Osteoblast (primary cell): ENCODE results near the gene AXIN1. TPM values are rescaled to one million over a fixed set of nuclear protein-coding genes. Genes with fewer than 3 reads are reported as not detected.

ENCODE experiments used
- DNase-seq: peaks from one replicate; pipeline ENCODE4 v3.0.0; 2011; ENCODE audit warnings: low spot score, mixed read lengths; ENCODE audit not compliant: insufficient read length; ENCODE audit errors: missing footprints
- H2AFZ ChIP-seq: 2 replicates; pipeline ENCODE4 v1.6.0; 2011; ENCODE audit warnings: mild to moderate bottlenecking, low read length
- H3K27ac ChIP-seq: 2 replicates; pipeline ENCODE4 v1.5.1; 2011; ENCODE audit warnings: mild to moderate bottlenecking, low read depth, low read length, moderate library complexity
- H3K27me3 ChIP-seq: 2 replicates; pipeline ENCODE4 v1.6.0; 2012; ENCODE audit warnings: mild to moderate bottlenecking, control low read depth, inconsistent platforms, low read length, moderate library complexity; ENCODE audit not compliant: insufficient read depth
- H3K36me3 ChIP-seq: 2 replicates; pipeline ENCODE4 v1.5.1; 2011; ENCODE audit warnings: mild to moderate bottlenecking, low read length, control low read depth, moderate library complexity; ENCODE audit not compliant: insufficient read depth
- H3K4me1 ChIP-seq: 2 replicates; pipeline ENCODE4 v1.5.1; 2011; ENCODE audit warnings: mild to moderate bottlenecking, low read length, control low read depth, moderate library complexity; ENCODE audit not compliant: insufficient read depth
- H3K4me2 ChIP-seq: 2 replicates; pipeline ENCODE4 v1.6.0; 2011; ENCODE audit warnings: mild to moderate bottlenecking, low read length; ENCODE audit not compliant: insufficient read depth
- H3K4me3 ChIP-seq: fragments of 200-600 bp; sonication (generic); 3 replicates; pipeline ENCODE4 v1.5.1; 2012; ENCODE audit warnings: mild to moderate bottlenecking, low read length, inconsistent platforms; ENCODE audit not compliant: insufficient read depth
- H3K79me2 ChIP-seq: 2 replicates; pipeline ENCODE4 v1.6.0; 2012; ENCODE audit warnings: mild to moderate bottlenecking, low read length, control low read depth, inconsistent platforms; ENCODE audit not compliant: insufficient read depth
- H3K9me3 ChIP-seq: 2 replicates; pipeline ENCODE4 v1.5.1; 2011; ENCODE audit warnings: low read depth, low read length, control low read depth
- H4K20me1 ChIP-seq: 2 replicates; pipeline ENCODE4 v1.6.0; 2012; ENCODE audit warnings: mild to moderate bottlenecking, low read length, control low read depth; ENCODE audit not compliant: insufficient read depth
- CTCF ChIP-seq: IDR thresholded peaks from 2 replicates; pipeline ENCODE4 v1.5.1; 2011; ENCODE audit warnings: mild to moderate bottlenecking, low read depth, low read length, moderate library complexity; ENCODE audit errors: extremely low read depth
- total RNA-seq: library from RNA; depleted of rRNA; stranded (reverse); fragments of >200 nt; gene quantifications from 2 replicates; pipeline ENCODE4 v1.2.3, GENCODE V29; 2012

The AXIN1 gene
- total RNA-seq, result 21.5 and 21.7 TPM in 2 replicates

DNA sequence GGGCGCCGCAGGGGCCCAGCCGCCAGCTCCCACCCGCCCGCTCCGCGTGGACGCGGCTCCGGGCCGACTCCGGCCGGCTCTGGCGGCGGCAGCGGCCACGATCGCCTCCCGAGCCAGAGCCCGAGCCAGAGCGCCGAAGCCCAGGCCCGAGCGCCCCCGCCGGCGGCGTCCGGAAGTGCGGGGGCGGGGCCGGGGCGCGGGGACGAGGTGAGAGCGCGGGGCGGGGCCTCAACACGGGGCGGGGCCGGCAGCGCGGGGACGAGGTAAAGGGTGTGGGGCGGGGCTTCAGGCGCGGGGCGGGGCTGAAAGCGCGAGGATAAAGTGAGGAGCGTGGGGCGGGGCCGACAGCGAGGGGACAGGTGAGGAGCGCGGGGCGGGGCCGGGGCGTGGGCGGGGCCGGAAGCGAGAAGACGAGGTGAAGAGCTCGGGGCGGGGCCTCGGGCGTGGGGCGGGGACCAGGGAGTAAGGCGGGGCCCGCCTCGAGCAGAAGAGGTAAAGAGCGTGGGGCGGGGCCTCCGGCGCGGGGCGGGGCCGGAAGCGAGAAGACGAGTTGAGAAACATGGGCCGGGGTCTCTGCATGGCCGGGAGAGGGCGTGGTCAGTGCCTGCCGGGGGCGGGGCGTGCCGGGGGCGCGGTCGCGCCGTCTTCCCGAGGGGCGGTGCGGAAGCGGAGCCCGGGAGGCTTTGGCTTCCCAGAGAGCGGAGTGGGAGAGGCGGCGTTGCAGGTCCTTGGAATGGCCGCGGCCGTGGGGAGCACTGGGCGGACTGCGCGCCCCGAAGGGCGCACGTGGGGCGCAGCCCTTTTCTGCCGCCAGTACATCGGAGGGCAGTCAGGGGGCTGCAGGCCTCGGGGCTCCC, at the start of gene AXIN1:
Gene AXIN1, minus strand, starts transcription at position 177 of the 857 bp plus-strand sequence. CDS start 5,698 bp downstream, outside the sequence.
- H3K4me2 ChIP-seq, result peak within 1 kb of the TSS; percentile 86
- no peaks in the 10 kb centered on the region for H3K4me1 ChIP-seq
- TF ChIP-seq CTCF, result peak; percentile 12
- peaks cover 21% of the 10 kb centered on the region for H4K20me1 ChIP-seq
- H3K27me3 ChIP-seq, result no peaks in the 10 kb centered on the region
- peak; percentile 100 for DNase-seq
- peaks cover 36% of the 10 kb centered on the region for H3K79me2 ChIP-seq
- no peaks in the 10 kb centered on the region for H3K9me3 ChIP-seq
- peak within 1 kb of the TSS; percentile 81 for H3K4me3 ChIP-seq
- no peak within 1 kb of the TSS for H3K27ac ChIP-seq
- H3K36me3 ChIP-seq, result peaks cover 3% of the 10 kb centered on the region
- H2AFZ ChIP-seq, result peak within 1 kb of the TSS; percentile 72

DNA sequence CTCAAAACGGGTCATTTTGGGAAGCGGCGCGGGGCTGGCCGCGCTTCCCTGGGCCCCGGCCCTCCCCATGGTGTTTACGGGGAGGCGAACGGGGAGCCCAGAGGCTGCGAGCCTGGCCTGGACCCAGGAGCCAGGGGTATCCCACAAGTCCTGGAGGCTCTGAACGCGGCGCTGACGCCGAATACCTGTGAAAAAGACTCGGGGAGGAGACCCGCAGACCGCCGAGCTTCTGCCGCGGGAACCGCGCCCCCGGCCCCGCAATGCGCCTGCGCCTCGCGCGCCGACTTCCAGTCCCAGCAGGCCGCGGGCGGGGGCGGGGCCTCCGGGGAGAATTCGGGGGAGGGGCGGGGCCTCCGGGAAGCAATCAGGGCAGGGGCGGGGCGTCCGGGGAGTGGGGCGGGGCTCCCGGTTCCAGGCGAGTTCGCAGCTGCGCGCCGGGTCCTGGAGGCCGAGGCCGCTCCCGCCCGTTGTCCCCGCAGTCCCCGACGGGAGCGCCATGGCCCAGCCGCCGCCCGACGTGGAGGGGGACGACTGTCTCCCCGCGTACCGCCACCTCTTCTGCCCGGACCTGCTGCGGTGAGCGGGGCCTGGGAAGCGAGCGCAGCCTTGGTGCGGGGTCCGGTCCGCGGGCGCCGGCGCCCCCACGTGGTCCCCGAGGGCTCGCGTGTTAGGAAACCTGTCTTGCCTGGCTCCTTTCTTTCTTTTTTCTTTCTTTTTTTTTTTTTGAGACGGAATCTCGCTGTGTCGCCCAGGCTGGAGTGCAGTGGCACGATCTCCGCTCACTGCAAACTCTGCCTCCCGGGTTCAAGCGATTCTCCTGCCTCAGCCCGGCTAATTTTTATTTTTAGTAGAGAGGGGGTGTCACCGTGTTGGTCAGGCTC, 49.2 kb upstream of the AXIN1 start, which contains the start of gene DECR2:
Gene DECR2, plus strand, starts transcription at position 418 of the 881 bp plus-strand sequence. Its CDS starts 79 bp downstream, at position 497.
- peak within 1 kb of the TSS; percentile 70 for H3K27ac ChIP-seq
- peak; percentile 31 for TF ChIP-seq CTCF
- peak within 1 kb of the TSS; percentile 90 for H3K4me3 ChIP-seq
- peaks cover 7% of the 10 kb centered on the region for H4K20me1 ChIP-seq
- H3K4me1 ChIP-seq, result peaks cover 9% of the 10 kb centered on the region
- H3K4me2 ChIP-seq, result peak within 1 kb of the TSS; percentile 81
- H3K9me3 ChIP-seq, result no peaks in the 10 kb centered on the region
- H2AFZ ChIP-seq, result peak within 1 kb of the TSS; percentile 80
- peaks cover 6% of the 10 kb centered on the region for H3K36me3 ChIP-seq
- H3K27me3 ChIP-seq, result no peaks in the 10 kb centered on the region
- peak; percentile 100 for DNase-seq
- peaks cover 19% of the 10 kb centered on the region for H3K79me2 ChIP-seq

- DNase-seq, result peak; percentile 66
- TF ChIP-seq CTCF, result no peak
- Histone ChIP-seq H3K36me3 (peaks cover 6% of the 10 kb centered on the region), H3K4me3 (peak overlapping the region; percentile 90), H3K27me3 (no peaks in the 10 kb centered on the region), H4K20me1 (peaks cover 7% of the 10 kb centered on the region), H3K27ac (no peak overlapping the region), H3K79me2 (peaks cover 19% of the 10 kb centered on the region), H2AFZ (no peak overlapping the region), H3K4me2 (peak overlapping the region; percentile 66), H3K9me3 (no peaks in the 10 kb centered on the region), H3K4me1 (peaks cover 9% of the 10 kb centered on the region)
These were observed 47.6 kb upstream of the AXIN1 start for GRCh38 chr16:400061-400591.
